GM18870 (cell line): ENCODE results near the gene OR1M1.
"Not testable (repeated sequence)": the region's sequence is repeated elsewhere in the genome, so short reads cannot be mapped to it uniquely, and the experiment has no call there.

Experiments
- ATAC-seq: cut with Tn5 transposase; IDR thresholded peaks from one replicate; pipeline ENCODE4 v1.9.1; 2021; ENCODE audit warnings: moderate library complexity; ENCODE audit not compliant: unreplicated experiment

OR1M1 gene, protein sequence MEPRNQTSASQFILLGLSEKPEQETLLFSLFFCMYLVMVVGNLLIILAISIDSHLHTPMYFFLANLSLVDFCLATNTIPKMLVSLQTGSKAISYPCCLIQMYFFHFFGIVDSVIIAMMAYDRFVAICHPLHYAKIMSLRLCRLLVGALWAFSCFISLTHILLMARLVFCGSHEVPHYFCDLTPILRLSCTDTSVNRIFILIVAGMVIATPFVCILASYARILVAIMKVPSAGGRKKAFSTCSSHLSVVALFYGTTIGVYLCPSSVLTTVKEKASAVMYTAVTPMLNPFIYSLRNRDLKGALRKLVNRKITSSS

GRCh38 chr19:9086761-9087160 lies at the start of gene OR1M1:
TSS of gene OR1M1 (plus strand) at chr19:9087061. CDS start at chr19:9093245, 6,184 bp downstream.
- no peak for ATAC-seq

GRCh38 chr19:9037400-9038062 lies 49.3 kb upstream of the OR1M1 start:
- no peak for ATAC-seq

GRCh38 chr19:9039728-9040127 lies 47.1 kb upstream of the OR1M1 start:
- no peak for ATAC-seq

DNA sequence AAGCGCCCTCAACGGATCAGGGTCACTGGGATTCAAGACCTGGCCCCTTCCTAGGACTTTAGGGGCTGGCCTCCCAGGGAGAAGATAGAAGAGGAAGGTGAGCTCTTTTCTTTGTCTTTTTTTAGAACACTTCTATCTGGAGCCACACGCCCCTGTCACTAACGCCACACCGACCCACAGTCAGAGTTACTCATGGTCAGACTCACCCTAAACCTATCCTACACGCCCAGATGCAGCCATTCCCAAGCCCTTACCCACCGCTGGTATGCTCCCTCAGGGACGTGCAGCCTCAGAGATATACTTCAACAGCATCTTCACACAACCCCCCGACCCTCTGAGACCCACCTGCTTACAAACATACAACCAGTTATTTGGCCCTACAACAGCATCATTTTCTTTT lies 46.7 kb upstream of the OR1M1 start:
- no peak for ATAC-seq

DNA sequence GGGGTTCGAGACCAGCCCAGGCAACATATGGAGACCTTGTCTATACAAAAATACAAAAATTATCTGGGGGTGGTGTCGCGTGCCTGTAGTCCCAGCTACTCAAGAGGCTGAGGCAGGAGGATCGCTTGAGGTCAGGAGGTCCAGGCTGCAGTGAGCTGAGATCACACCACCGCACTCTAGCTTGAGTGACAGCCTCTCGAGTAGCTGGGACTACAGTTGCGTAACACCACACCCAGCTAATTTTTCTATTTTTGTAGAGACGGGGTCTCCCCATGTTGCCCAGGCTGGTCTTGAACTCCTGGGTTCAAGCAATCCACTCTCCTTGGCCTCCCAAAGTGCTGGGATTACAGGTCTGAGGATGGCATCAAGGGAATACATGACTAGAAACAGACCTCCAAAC lies 45.8 kb upstream of the OR1M1 start:
- ATAC-seq, result no peak

GRCh38 chr19:9043524-9043923 lies 43.3 kb upstream of the OR1M1 start:
- ATAC-seq, result no peak

DNA sequence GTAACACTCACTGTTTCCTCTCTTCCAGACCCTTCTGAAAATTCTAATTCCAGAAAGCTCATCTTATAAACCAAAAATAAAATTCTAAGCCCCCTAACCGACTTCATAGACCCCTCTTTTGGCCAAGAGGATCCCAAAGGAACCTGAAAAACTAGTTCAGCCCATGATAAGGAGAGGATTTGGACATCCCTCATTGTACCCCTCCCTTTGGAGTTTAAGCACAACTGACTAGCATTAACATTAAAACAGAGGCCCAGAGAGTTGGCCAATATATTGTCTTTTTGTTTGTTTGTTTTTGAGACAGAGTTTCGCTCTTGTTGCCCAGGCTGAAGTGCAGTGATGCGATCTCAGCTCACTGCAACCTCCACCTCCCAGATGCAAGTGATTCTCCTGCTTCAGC lies 42.4 kb upstream of the OR1M1 start:
- no peak for ATAC-seq

GRCh38 chr19:9046694-9047093 lies 40.2 kb upstream of the OR1M1 start:
- ATAC-seq, result no peak

DNA sequence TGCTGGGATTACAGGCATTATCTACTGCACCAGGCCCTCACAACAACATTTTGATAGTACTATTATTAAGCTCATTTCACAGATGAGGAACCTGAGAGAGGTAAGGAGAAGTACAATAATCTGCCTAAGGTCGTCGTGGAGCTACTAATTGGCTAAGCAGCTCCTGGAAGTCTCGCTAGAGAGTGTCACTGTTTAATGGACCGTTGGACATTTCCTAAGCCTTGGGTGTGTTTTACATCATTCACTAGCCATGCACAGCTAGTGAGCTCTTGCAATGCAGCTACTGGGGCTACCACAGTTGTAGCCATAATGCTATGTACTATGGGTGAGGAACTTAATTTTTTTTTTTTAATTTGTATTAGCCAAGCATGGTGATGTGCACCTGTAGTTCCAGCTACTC lies 34.0 kb upstream of the OR1M1 start:
- ATAC-seq, result no peak

GRCh38 chr19:9053674-9054073 lies 33.2 kb upstream of the OR1M1 start:
- not testable (repeated sequence) for ATAC-seq

DNA sequence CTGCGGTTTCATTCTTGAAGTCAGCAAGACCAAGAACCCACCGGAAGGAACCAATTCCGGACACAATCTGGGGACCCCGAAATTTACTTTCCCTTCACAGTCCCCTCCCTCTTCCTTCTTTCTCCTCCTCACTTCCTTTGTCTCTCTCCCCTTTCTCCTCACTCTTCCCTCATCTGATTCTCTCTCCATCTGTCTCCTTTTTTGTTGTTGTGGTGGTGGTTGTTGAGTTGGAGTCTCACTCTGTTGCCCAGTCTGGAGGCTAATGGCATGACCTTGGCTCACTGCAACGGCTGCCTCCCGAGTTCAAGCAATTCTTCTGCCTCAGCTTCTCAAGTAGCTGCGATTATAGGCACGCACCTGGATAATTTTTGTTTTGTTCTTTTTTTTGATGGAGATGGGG lies 32.7 kb upstream of the OR1M1 start:
- no peak for ATAC-seq

DNA sequence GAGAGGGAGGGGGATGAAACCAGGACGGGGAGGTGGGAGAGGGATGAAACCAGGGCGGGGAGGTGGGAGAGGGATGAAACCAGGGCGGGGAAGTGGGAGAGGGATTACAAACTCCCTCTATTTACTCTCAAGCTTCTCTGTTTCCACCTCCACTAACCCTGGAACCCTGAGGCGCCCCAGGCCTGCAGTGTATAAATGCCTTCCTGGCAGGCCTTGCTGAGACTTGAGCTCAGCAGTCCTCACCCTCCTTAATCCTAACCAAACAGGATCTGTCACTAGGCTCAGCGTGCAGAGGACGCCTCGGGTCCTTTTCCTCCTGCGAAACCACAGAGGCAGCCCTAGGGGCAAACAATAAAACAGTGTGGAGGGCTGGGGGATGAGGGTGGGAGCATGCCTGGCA lies 32.1 kb upstream of the OR1M1 start:
- no peak for ATAC-seq

DNA sequence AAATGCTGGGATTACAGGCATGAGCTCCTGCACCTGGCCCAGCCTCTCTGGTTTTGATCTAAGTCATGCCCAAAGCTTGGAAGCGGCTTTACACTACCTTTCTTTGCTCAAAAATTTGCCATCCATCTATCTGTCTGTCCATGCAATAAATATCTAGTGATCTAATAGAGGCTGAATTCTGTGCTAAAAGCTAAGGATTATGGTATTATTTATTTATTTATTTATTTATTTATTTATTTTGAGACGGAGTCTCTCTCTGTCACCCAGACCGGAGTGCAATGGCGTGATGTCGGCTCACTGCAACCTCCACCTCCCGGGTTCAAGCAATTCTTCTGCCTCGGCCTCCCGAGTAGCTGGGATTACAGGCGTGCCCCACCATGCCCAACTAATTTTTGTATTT lies 30.7 kb upstream of the OR1M1 start:
- ATAC-seq, result not testable (repeated sequence)

DNA sequence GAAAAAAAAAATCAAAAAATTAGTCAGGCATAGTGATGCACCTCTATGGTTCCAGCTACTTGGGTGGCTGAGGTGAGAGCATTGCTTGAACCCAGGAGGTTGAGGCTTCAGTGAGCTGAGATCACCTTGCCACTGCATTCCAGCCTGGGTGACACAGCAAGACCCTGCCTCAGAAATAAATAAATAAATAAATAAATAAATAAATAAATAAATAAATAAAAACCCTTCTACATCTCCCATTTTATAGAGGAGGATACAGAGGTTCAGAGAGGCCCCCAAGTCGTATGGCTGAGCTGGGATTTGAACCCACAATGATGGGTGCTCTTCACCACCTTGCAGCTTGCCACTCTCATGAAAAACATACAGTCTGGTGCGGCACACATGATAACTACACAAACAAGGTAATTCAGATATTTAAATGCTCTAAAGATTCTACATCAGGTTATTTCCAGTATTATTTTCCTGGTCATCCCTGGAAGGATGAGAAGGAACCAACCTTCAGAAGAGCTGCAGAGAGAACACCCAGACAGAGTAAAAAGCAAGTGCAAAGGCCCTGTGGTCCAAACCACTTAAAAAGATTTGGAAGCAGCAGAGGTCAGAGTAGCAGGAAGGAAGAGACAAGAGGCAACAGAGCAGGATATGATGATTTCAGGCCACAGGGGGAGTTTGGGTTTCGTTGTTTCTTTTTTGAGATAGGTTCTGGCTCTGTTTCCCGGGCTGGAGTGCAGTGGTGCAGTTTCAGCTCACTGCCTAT lies 29.2 kb upstream of the OR1M1 start:
- ATAC-seq, result no peak

GRCh38 chr19:9058905-9059667 lies 27.8 kb upstream of the OR1M1 start:
- ATAC-seq, result no peak

DNA sequence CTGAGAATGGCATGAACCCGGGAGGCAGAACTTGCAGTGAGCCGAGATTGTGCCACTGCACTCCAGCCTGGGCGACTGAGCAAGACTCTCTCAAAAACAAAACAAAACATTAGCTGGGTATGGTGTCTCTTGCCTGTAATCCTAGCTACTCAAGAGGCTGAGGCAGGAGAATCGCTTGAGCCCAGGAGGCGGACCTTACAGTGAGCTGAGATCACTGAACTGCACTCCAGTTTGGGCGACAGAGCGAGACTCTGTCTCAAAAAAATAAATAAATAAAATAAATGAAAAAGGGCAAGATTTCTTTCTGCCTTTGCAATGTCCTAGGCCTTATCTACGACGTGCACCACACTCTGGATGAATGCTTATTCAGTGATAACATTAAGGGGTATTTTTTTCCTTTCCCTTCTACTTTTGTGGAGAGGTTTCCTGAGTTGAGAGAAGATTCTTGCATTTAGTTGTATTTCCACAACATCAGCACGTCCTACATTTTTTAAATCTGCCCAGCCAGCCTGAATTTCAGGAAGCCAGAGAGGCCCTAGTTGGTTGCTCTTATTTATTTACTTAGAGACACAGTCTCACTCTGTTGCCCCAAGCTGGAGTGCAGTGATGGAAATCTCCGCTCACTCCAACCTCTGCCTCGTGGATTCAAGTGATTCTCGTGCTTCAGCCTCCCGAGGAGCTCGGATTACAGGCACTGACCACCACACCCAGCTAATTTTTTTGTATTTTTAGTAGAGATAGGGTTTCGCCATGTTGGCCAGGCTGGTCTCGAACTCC lies 26.1 kb upstream of the OR1M1 start:
- ATAC-seq, result no peak

DNA sequence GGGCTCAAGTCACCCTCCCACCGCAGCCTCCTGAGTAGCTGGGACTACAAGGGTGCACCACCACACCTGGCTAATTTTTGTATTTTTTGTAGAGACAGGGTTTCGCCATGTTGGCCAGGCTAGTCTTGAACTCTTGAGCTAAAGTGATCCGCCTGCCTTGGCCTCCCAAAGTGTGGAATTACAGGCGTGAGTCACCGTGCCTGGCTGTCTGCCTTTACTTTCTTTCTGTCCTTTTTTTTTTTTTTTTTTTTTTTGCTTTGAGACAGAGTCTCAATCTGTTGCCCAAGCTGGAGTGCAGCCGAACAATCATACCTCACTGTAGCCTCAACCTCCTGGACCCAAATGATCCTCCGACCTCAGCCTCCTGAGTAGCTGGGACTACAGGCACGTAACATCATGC lies 25.0 kb upstream of the OR1M1 start:
- no peak for ATAC-seq

DNA sequence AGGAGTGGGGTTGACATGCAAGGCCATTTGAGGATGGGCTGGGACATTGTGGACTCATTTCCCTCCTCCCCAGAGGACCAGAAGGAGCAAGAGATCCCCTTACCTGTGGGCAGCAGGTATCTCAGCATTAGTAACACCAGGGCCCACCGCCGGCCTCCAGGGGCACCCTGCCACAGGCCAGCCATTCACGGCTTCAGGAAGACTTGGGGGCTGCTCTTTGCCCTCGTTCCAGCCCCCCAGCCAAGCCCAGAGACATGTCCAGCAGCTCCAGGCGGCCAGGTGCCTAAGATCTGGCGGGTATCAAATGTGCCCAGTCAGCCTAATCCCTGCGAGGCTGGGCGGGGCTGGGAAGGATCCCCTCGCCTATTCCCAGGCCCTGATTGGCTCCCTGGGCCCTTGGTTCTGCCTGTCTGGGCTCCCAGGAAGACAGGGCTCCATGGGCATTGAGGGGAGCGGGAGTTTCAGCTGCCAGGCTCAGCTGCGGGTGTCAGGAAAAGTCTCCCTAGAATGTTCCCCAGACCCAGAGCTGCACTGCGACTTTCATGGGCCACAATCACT lies 21.3 kb upstream of the OR1M1 start:
- ATAC-seq, result no peak

- no peak for ATAC-seq
These were observed 16.8 kb upstream of the OR1M1 start for GRCh38 chr19:9070066-9070465.

DNA sequence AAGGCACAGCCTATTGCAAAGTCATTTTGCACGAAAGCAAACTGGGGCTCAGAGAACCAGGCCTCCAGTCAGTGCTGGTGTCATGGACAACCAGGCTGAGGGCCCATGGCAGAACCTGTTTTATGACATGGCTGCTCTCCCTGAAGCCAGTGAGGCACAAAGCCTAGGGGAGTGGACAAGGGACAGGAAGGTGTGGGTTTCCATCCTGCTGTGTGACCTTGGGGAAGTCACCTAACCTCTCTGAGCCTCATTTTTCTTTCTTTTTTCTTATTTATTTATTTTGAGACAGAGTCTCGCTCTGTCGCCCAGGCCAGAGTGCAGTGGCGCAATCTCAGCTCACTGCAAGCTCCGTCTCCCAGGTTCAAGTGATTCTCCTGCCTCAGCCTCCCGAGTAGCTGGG lies 15.1 kb upstream of the OR1M1 start:
- not testable (repeated sequence) for ATAC-seq
